ENCODE data around the gene OPA1.

The OPA1 gene

GRCh38 chr3:193553586-193553985 lies 39.4 kb upstream of the OPA1 start:
- DNase-seq (ENCODE audit: low read depth): no peak
- no peak for TF ChIP-seq CTCF (IDR thresholded peaks at IDR 0.05; ENCODE audit: insufficient read depth, low read depth, low read length, missing control alignments)
- no peak overlapping the region for H3K4me3 ChIP-seq (ENCODE audit: low read depth, low read length)

GRCh38 chr3:193554811-193555210 lies 38.2 kb upstream of the OPA1 start, which contains the start of gene ATP13A4:
ATP13A4 (minus strand) TSS chr3:193554895; CDS start chr3:193554799, 96 bp downstream.
- DNase-seq (ENCODE audit: low read depth): no peak
- no peak for TF ChIP-seq CTCF (IDR thresholded peaks at IDR 0.05; ENCODE audit: insufficient read depth, low read depth, low read length, missing control alignments)
- no peak within 1 kb of the TSS for H3K4me3 ChIP-seq (ENCODE audit: low read depth, low read length)

GRCh38 chr3:193556841-193557240 lies 36.2 kb upstream of the OPA1 start:
- no peak for TF ChIP-seq CTCF (IDR thresholded peaks at IDR 0.05; ENCODE audit: insufficient read depth, low read depth, low read length, missing control alignments)
- H3K4me3 ChIP-seq (ENCODE audit: low read depth, low read length): no peak overlapping the region
- no peak for DNase-seq (ENCODE audit: low read depth)

- no peak for TF ChIP-seq CTCF (IDR thresholded peaks at IDR 0.05; ENCODE audit: insufficient read depth, low read depth, low read length, missing control alignments)
- no peak for DNase-seq (ENCODE audit: low read depth)
- H3K4me3 ChIP-seq (ENCODE audit: low read depth, low read length): no peak overlapping the region
Measured at GRCh38 chr3:193559100-193559499, 33.9 kb upstream of the OPA1 start.

GRCh38 chr3:193560091-193560490 lies 32.9 kb upstream of the OPA1 start:
- no peak overlapping the region for H3K4me3 ChIP-seq (ENCODE audit: low read depth, low read length)
- DNase-seq (ENCODE audit: low read depth): peak; percentile 4
- TF ChIP-seq CTCF (IDR thresholded peaks at IDR 0.05; ENCODE audit: insufficient read depth, low read depth, low read length, missing control alignments): no peak

GRCh38 chr3:193560870-193561269 lies 32.1 kb upstream of the OPA1 start:
- DNase-seq (ENCODE audit: low read depth): no peak

More at GRCh38 chr3:193560870-193561269, 32.1 kb upstream of the OPA1 start:
- no peak for TF ChIP-seq CTCF (IDR thresholded peaks at IDR 0.05; ENCODE audit: insufficient read depth, low read depth, low read length, missing control alignments)
- no peak overlapping the region for H3K4me3 ChIP-seq (ENCODE audit: low read depth, low read length)

All from GM12865 (cell line).